Measurements from ENCODE around the gene ABCA5.

ABCA5 gene

GRCh38 chr17:69254187-69254586 lies 72.7 kb downstream of the ABCA5 start:
- no peak for DNase-seq (ENCODE audit: low read depth in 2 of 2)

- DNase-seq (ENCODE audit: low read depth in 2 of 2), result no peak
Observed at GRCh38 chr17:69250641-69251040, 76.3 kb downstream of the ABCA5 start.

- DNase-seq (ENCODE audit: low read depth in 2 of 2), result no peak
Observed at GRCh38 chr17:69246726-69247375, 80.1 kb downstream of the ABCA5 start.

GRCh38 chr17:69246202-69246601 lies 80.7 kb downstream of the ABCA5 start:
- DNase-seq (ENCODE audit: low read depth in 2 of 2), result no peak

- DNase-seq (ENCODE audit: low read depth in 2 of 2), result no peak
Observed at GRCh38 chr17:69245617-69246016, 81.3 kb downstream of the ABCA5 start.

GRCh38 chr17:69239611-69240600 lies 87.0 kb downstream of the ABCA5 start:
- DNase-seq (ENCODE audit: low read depth in 2 of 2), result no peak

- DNase-seq (ENCODE audit: low read depth in 2 of 2), result no peak
Observed at GRCh38 chr17:69236946-69237345, 90.0 kb downstream of the ABCA5 start.

GRCh38 chr17:69236464-69236863 lies 90.5 kb downstream of the ABCA5 start:
- no peak for DNase-seq (ENCODE audit: low read depth in 2 of 2)

GRCh38 chr17:69235338-69236058 lies 91.4 kb downstream of the ABCA5 start:
- DNase-seq (ENCODE audit: low read depth in 2 of 2), result peak; percentile 40 to 41

GRCh38 chr17:69232650-69233049 lies 94.3 kb downstream of the ABCA5 start:
- DNase-seq (ENCODE audit: low read depth in 2 of 2), result no peak

- no peak for DNase-seq (ENCODE audit: low read depth in 2 of 2)
Observed at GRCh38 chr17:69231521-69231920, 95.4 kb downstream of the ABCA5 start.

GRCh38 chr17:69230939-69231338 lies 96.0 kb downstream of the ABCA5 start:
- no peak for DNase-seq (ENCODE audit: low read depth in 2 of 2)

- DNase-seq (ENCODE audit: low read depth in 2 of 2), result no peak
Observed at GRCh38 chr17:69228576-69228975, 98.4 kb downstream of the ABCA5 start, which contains the start of gene ABCA10. TSS of gene ABCA10 (minus strand) at chr17:69228824. CDS start at chr17:69225358, 3,466 bp downstream.

- no peak for DNase-seq (ENCODE audit: low read depth in 2 of 2)
Observed at GRCh38 chr17:69228018-69228417, 98.9 kb downstream of the ABCA5 start.

GRCh38 chr17:69227541-69227940 lies 99.4 kb downstream of the ABCA5 start:
- no peak for DNase-seq (ENCODE audit: low read depth in 2 of 2)

GRCh38 chr17:69223809-69224208 lies 103.1 kb downstream of the ABCA5 start:
- DNase-seq (ENCODE audit: low read depth in 2 of 2), result no peak

- no peak for DNase-seq (ENCODE audit: low read depth in 2 of 2)
Observed at GRCh38 chr17:69222707-69223258, 104.2 kb downstream of the ABCA5 start.

GRCh38 chr17:69220098-69220497 lies 106.8 kb downstream of the ABCA5 start:
- no peak for DNase-seq (ENCODE audit: low read depth in 2 of 2)

- DNase-seq (ENCODE audit: low read depth in 2 of 2), result no peak
Observed at GRCh38 chr17:69218986-69219385, 107.9 kb downstream of the ABCA5 start.

- no peak for DNase-seq (ENCODE audit: low read depth in 2 of 2)
Observed at GRCh38 chr17:69213059-69213813, 113.7 kb downstream of the ABCA5 start.

GRCh38 chr17:69208640-69209039 lies 118.3 kb downstream of the ABCA5 start:
- no peak for DNase-seq (ENCODE audit: low read depth in 2 of 2)

Measured in fibroblast of skin of left biceps (primary cell).